ENCODE results near the gene CCDC124. TPM values are rescaled to one million over a fixed set of nuclear protein-coding genes. Genes with fewer than 3 reads are reported as not detected.
"Not testable (repeated sequence)": the region's sequence is repeated elsewhere in the genome, so short reads cannot be mapped to it uniquely, and the experiment has no call there.

Gene CCDC124
- total RNA-seq, 1 donor = 22.9 TPM

DNA sequence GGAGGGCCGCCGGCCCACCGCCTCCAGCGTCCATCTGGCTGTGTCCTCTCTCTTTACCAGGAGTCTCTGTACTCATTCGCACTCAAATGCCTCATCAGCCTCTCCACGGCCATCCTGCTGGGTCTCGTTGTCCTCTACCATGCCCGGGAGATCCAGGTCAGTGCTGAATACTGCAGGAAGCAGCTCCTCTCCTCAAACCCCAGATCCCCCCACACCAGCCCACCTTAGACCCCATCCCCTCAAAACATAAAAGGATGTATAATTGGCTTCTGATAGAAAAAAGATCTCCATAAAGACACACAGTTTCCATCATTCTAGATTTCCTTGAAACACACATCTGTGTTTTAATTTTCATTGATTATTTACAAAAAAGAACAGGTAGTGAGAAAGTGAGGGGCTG lies 42.2 kb downstream of the CCDC124 start:
- H3K4me3 ChIP-seq (ENCODE audit: low read depth, low read length) = no peak overlapping the region
- TF ChIP-seq, protein P1, sequence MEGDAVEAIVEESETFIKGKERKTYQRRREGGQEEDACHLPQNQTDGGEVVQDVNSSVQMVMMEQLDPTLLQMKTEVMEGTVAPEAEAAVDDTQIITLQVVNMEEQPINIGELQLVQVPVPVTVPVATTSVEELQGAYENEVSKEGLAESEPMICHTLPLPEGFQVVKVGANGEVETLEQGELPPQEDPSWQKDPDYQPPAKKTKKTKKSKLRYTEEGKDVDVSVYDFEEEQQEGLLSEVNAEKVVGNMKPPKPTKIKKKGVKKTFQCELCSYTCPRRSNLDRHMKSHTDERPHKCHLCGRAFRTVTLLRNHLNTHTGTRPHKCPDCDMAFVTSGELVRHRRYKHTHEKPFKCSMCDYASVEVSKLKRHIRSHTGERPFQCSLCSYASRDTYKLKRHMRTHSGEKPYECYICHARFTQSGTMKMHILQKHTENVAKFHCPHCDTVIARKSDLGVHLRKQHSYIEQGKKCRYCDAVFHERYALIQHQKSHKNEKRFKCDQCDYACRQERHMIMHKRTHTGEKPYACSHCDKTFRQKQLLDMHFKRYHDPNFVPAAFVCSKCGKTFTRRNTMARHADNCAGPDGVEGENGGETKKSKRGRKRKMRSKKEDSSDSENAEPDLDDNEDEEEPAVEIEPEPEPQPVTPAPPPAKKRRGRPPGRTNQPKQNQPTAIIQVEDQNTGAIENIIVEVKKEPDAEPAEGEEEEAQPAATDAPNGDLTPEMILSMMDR (IDR thresholded peaks at IDR 0.05; ENCODE audit: insufficient read depth, low read depth, low read length) = no peak
- no peak for DNase-seq (ENCODE audit: low read depth)

DNA sequence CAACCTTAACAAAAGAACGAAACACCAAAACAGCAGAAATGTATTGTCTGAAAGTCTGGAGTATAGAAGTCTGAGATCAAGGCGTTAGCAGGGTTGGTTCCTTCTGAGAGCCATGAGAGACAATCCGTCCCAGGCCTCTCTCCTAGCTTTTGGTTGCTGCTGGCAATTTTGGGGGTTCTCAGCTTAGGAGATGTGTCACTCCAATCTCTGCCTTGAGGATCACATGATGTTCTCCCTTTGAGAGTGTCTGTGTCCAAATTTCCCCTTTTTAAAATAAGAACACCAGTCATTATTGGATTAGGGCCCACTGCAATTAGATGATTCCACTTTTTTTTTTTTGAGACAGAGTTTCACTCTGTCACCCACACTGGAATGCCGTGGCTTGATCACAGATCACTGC lies 44.2 kb downstream of the CCDC124 start:
- TF ChIP-seq, protein P1 (IDR thresholded peaks at IDR 0.05; ENCODE audit: insufficient read depth, low read depth, low read length) = no peak
- no peak for DNase-seq (ENCODE audit: low read depth)
- H3K4me3 ChIP-seq (ENCODE audit: low read depth, low read length) = no peak overlapping the region

DNA sequence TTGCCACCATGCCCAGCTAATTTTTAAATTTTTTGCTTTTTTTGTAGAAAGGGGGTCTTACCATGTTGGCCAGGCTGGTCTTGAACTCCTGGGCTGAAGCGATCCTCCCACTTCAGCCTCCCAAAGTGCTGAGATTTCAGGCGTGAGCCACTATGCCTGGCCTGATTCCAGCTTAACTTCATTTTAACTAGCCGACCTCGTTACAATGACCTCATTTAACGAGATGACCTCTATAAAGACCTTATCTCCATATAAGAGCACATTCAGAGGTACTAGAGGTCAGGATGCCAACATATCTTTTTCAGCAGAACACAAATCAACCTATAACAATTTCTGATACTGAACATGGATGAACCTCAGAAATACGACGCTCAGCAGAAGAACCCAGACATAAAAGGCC lies 44.7 kb downstream of the CCDC124 start:
- DNase-seq (ENCODE audit: low read depth) = no peak
- TF ChIP-seq, protein P1 (IDR thresholded peaks at IDR 0.05; ENCODE audit: insufficient read depth, low read depth, low read length) = no peak
- no peak overlapping the region for H3K4me3 ChIP-seq (ENCODE audit: low read depth, low read length)

DNA sequence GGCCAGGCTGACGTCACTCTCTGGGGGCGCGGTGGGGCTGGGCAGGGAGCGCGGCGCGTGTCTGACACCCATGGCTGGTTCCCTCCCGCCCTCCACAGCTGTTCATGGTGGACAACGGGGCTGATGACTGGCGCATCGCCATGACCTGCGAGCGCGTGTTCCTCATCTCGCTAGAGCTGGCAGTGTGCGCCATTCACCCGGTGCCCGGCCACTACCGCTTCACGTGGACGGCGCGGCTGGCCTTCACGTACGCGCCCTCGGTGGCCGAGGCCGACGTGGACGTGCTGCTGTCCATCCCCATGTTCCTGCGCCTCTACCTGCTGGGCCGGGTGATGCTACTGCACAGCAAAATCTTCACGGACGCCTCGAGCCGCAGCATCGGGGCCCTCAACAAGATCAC lies 48.8 kb downstream of the CCDC124 start:
- TF ChIP-seq, protein P1 (IDR thresholded peaks at IDR 0.05; ENCODE audit: insufficient read depth, low read depth, low read length) = no peak
- H3K4me3 ChIP-seq (ENCODE audit: low read depth, low read length) = no peak overlapping the region
- no peak for DNase-seq (ENCODE audit: low read depth)

DNA sequence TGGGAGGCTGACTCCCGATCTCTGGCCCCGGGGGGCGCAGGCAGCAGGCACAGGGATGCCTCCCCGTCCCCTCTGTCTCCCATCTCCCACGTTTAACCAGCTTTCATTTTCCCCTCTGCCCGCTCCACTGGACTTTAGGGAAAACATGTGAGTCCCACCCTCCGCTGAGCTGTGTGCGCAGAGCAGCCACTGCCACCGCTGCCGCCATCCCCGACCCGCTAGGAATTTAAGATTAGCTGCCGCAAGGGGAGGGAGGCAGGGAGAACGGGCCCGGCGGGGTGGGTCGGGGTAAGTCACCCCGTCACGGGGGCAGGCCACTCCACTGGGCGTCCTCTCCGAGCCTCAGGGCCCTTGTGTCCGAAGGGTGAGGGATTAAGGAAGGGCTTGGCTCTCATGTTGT lies 49.6 kb downstream of the CCDC124 start:
- TF ChIP-seq, protein P1 (IDR thresholded peaks at IDR 0.05; ENCODE audit: insufficient read depth, low read depth, low read length) = no peak
- H3K4me3 ChIP-seq (ENCODE audit: low read depth, low read length) = no peak overlapping the region
- DNase-seq (ENCODE audit: low read depth) = no peak

DNA sequence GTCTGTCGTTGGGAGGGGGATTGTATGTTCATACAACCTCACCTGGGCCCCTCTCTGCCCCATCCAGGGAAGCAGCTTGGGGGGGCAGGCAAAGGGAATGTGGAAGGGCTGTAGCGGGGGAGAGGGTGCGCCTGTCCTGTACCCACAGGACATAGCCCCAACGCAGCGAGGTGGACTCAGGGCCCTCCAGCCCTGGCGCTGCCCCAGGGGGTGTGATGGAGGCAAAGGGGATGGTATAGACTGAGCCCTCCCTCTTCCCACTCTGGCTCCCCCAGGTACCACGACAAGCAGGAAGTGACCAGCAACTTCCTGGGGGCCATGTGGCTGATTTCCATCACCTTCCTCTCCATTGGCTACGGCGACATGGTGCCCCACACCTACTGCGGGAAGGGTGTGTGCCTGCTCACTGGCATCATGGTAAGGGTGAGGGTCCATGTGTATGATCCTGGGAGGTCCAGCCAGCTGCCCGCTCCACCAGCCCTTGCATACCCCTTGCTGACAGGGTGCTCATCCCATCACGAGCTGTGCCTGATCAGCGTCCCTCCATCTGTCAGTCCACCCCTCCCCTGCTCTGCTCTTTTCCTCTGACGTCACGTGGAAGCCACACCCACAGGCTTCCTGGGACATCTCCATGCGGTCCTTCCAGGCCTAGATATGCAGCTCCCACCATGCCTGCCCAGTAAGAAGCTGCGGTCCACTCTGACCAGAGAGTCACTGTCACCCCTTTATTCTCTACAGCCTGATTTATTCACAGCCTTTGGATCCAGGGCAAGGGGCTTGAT lies 52.4 kb downstream of the CCDC124 start:
- H3K4me3 ChIP-seq (ENCODE audit: low read depth, low read length) = no peak overlapping the region
- no peak for DNase-seq (ENCODE audit: low read depth)
- TF ChIP-seq, protein P1 (IDR thresholded peaks at IDR 0.05; ENCODE audit: insufficient read depth, low read depth, low read length) = no peak

DNA sequence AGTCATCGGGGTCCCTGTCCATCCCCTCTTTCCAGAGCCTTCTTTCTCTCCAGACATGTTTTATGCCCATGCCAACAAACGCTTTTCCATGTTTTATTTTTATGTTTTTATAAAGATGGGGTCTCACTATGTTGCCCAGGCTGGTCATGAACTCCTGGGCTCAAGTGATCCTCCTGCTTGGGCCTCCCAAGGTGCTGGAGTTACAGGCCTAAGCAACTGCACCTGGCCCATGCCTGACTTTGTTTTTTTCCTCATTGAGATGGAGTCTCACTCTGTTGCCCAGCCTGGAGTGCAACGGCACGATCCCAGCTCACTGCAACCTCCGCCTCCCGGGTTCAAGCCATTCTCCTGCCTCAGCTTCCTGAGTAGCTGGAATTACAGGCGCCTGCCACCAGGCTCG lies 53.8 kb downstream of the CCDC124 start:
- H3K4me3 ChIP-seq (ENCODE audit: low read depth, low read length); DNase-seq (ENCODE audit: low read depth): not testable (repeated sequence)

Measured in fibroblast of villous mesenchyme (primary cell).